Measurements from ENCODE around the gene PRSS57. TPM values are rescaled to one million over a fixed set of nuclear protein-coding genes. Genes with fewer than 3 reads are reported as not detected.
A peak's percentile ranks its signal among the peaks of the same experiment; 100 is the strongest.

Gene PRSS57
- total and polyA plus RNA-seq, 12 donors = 0.06 TPM; not detected in 11

- intact Hi-C loops (cut with DNase I) = no loop called here
- peak in 1 of 2 donors; percentile 66 for DNase-seq
- TF ChIP-seq CTCF (IDR thresholded peaks at IDR 0.05) = no peak
- peak overlapping the region in 8 of 10 donors; percentile 36 to 76 (median 62) for H3K27ac ChIP-seq
- 15 to 52% methylated on average over 45 to 54 of the region's 54 CpGs for WGBS, 2 donors
- peaks cover 0 to 34% (median 14%) of the 10 kb centered on the region in 7 donors for H3K27me3 ChIP-seq
- ATAC-seq = peak in 7 of 8 donors; percentile 45 to 75 (median 58)
- H3K4me3 ChIP-seq = peak overlapping the region in 3 of 10 donors; percentile 3 to 9 (median 7)
- peaks cover 0 to 10% (median 0%) of the 10 kb centered on the region in 9 donors for H3K36me3 ChIP-seq
- peaks cover 8 to 40% (median 22%) of the 10 kb centered on the region in 9 donors for H3K4me1 ChIP-seq
- H3K9me3 ChIP-seq = peaks cover 0 to 12% (median 0%) of the 10 kb centered on the region in 11 donors
Observed at GRCh38 chr19:718991-719512, 23.8 kb upstream of the PRSS57 start.

GRCh38 chr19:718251-718951 lies 23.1 kb upstream of the PRSS57 start:
- H3K27ac ChIP-seq = peak overlapping the region in 6 of 10 donors; percentile 47 to 76 (median 58)
- WGBS, 2 donors = 58 to 62% methylated on average over 21 to 23 of the region's 23 CpGs
- DNase-seq (no peak), ATAC-seq (peak in 1 of 8 donors; percentile 6)
- no peak for TF ChIP-seq CTCF (IDR thresholded peaks at IDR 0.05)
- peaks cover 0 to 34% (median 14%) of the 10 kb centered on the region in 7 donors for H3K27me3 ChIP-seq
- no peak overlapping the region for H3K4me3 ChIP-seq
- H3K9me3 ChIP-seq = peaks cover 0 to 12% (median 0%) of the 10 kb centered on the region in 11 donors
- H3K36me3 ChIP-seq = peaks cover 0 to 10% (median 0%) of the 10 kb centered on the region in 9 donors
- peaks cover 8 to 40% (median 22%) of the 10 kb centered on the region in 9 donors for H3K4me1 ChIP-seq
- intact Hi-C loops (cut with DNase I) = no loop called here

GRCh38 chr19:715347-715746 lies 20.1 kb upstream of the PRSS57 start:
- no peak overlapping the region for H3K27ac ChIP-seq
- intact Hi-C loops (cut with DNase I) = no loop called here
- no peak for TF ChIP-seq CTCF (IDR thresholded peaks at IDR 0.05)
- H3K4me1 ChIP-seq = peaks cover 3 to 31% (median 20%) of the 10 kb centered on the region in 9 donors
- no peak overlapping the region for H3K4me3 ChIP-seq
- H3K36me3 ChIP-seq = peaks cover 0 to 10% (median 0%) of the 10 kb centered on the region in 9 donors
- peaks cover 0 to 26% (median 13%) of the 10 kb centered on the region in 7 donors for H3K27me3 ChIP-seq
- H3K9me3 ChIP-seq = peaks cover 0 to 12% (median 0%) of the 10 kb centered on the region in 11 donors
- ATAC-seq (no peak), DNase-seq (no peak)
- WGBS, 2 donors = 96% methylated on average over 3 of the region's 3 CpGs

- DNase-seq (no peak), ATAC-seq (no peak)
- intact Hi-C loops (cut with DNase I) = loop anchor here in 1 of 10 donors (2.0 kb wide), 1 partner anchor 16 kb away; no protein-coding TSS in a partner anchor
- peak overlapping the region in 2 of 10 donors; percentile 65 to 73 for H3K4me3 ChIP-seq
- peak overlapping the region in 8 of 10 donors; percentile 81 to 95 (median 90) for H3K27ac ChIP-seq
- WGBS, 2 donors = 79 to 81% methylated on average over 8 of the region's 8 CpGs
- peaks cover 0 to 18% (median 0%) of the 10 kb centered on the region in 11 donors for H3K9me3 ChIP-seq
- peaks cover 0 to 10% (median 0%) of the 10 kb centered on the region in 9 donors for H3K36me3 ChIP-seq
- peaks cover 0 to 26% (median 0%) of the 10 kb centered on the region in 7 donors for H3K27me3 ChIP-seq
- TF ChIP-seq CTCF (IDR thresholded peaks at IDR 0.05) = no peak
- H3K4me1 ChIP-seq = peaks cover 0 to 29% (median 19%) of the 10 kb centered on the region in 9 donors
Observed at GRCh38 chr19:711254-711653, 16.0 kb upstream of the PRSS57 start.
